GM18868 (cell line): Measurements from ENCODE around the gene ALDH3A2.
"Not testable (repeated sequence)": the region's sequence is repeated elsewhere in the genome, so short reads cannot be mapped to it uniquely, and the experiment has no call there.

ENCODE experiments used
- ATAC-seq: cut with Tn5 transposase; IDR thresholded peaks from one replicate; pipeline ENCODE4 v1.9.1; 2021; ENCODE audit warnings: mild to moderate bottlenecking, moderate library complexity; ENCODE audit not compliant: unreplicated experiment

ALDH3A2 gene

DNA sequence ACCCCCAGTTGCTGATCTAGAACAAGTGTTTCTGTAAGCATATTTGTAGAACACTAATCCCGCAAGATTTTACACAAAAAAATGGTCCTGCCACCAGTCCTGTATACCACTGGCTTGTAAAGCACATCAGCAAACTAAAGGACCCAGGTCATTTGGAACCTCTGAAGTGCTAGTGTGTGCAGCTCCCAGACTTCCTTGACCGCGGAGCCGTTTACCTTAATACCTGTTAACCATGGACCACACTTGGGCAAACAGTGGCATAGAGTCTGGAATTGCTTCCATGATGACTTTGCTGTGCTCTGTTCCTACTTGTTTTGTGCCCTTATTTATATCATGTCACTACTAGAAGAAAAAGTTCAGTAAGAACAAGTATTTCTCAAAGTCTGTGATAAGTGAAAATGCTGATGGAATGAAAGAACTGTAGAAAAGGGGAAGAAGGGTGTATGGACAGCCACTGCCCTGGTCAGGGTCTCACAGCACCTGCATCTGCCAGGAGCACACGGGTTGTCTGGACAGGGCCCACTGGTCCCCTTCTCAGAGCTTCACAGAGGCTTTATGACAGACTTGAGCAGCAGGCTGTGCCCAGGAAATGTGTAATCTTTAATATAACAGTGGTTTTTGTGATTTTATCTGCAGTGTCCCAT lies 29.3 kb downstream of the ALDH3A2 start:
- no peak for ATAC-seq

GRCh38 chr17:19678581-19679453 lies 30.3 kb downstream of the ALDH3A2 start:
- ATAC-seq = no peak

GRCh38 chr17:19683117-19683516 lies 34.6 kb downstream of the ALDH3A2 start:
- ATAC-seq = no peak

- ATAC-seq = not testable (repeated sequence)
Measured at GRCh38 chr17:19684909-19685580, 36.5 kb downstream of the ALDH3A2 start.

DNA sequence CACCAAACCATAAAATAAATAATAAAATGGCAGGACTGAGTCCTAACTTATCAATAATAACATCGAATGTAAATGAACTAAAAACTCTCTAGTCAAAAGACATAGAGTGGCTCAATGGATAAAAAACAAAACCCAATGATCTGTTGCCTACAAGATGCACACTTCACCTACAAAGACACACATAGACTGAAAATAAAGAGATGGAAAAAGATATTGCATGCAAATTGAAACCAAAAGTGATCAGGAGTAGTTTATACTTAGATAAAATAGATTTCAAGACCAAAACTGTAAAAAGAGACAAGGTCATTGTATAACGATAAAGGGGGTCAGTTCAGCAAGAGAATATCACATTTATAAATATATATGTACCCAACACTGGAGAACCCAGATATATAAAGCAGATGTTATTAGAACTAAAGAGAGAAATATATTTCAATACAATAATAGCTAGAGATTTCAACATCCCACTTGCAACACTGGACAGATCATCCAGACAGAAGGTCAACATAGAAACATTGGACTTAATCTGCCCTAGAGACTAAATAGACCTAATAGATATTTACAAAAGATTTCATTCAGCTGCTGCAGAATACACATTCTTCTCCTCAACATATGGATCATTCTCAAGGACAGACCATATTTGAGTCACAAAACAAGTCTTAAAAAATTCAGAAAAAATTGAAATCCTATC lies 38.0 kb downstream of the ALDH3A2 start:
- no peak for ATAC-seq

DNA sequence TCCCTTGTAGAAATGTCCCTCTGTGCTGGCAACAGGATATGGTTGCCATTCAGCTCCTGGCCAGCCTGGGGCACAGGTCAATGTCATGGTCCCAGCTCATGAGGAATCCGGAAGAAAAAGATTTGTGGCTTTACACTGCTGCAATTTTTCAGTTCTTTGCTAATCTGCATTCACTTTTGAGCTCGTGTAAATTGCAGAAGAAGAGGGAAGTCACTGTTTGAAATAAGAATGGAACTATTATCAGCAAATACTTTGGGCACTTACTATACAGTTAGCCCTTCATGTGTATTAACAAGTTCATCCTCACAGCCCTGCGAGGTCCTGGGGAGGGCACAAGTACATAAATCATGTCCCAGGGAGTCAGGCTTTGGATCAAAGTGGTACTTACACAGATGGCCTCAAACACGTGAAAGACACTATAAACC lies 53.7 kb downstream of the ALDH3A2 start:
- ATAC-seq = no peak

- no peak for ATAC-seq
Measured at GRCh38 chr17:19703106-19703827, 54.7 kb downstream of the ALDH3A2 start.

GRCh38 chr17:19703828-19704613 lies 55.5 kb downstream of the ALDH3A2 start:
- ATAC-seq = no peak

DNA sequence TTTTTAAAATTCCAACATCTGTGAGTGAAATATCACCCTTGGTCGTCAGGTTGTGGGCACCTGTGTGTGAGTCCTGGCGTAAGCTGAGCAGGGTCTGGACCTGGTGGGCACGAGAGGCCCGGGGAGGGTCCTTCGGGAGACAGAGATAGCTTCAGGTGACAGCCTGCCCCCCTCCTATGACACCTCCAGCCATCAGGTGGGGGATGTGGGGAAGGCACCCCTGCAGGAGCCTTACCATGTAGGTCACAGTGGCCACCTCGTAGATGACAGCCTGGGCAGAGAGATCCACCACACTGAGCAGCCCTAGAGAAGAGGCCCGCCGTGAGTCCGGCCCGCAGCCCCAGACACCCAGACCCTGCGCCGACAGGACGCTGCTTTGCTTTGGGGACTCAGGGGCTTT lies 56.6 kb downstream of the ALDH3A2 start:
- no peak for ATAC-seq

- ATAC-seq = no peak
Measured at GRCh38 chr17:19705771-19706770, 57.5 kb downstream of the ALDH3A2 start.

DNA sequence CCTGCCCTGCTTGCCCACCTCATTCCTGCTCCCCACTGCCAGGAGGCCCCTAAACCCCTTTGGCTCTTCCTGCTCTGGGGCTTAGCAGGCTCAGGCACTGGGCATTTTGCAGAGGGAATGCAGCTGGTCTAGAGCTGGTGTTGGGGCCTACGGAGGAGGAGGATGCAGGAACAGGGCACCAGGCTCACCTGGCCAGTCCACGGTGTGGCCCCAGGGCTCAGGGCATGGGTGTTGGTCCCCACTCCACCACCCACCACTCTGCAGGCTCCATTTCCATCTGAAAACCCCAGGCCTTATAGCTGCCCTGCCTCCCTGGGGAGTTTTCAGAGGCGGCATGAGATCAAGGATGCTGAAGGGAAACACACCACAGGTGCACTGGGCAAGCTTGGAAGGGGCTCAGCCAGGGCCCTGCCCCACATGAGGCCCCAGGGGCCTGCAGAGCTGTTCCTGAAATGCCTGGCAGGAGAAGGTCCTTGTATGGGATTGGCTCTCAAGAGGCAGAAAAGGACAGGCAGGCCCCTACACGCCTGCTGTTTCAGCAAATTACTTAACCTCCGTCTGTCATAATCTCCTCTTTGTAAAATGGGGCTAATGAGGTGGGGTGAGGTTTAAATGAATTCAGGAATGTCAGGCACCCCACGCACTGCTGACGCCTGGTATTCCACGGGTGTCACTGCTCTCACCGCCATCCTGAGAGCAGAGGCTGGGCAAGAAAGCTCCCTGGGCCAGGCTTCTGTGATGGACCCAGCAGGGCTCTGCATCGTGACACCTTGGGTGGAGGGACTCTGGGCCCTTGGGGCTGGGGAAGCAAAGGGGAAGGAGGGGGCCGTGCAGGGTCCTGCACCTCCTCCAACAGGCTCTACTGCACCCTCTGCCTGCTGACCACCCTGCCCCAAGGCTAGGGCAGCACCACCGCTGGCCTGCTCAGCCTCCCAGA lies 58.5 kb downstream of the ALDH3A2 start:
- no peak for ATAC-seq

- no peak for ATAC-seq
Measured at GRCh38 chr17:19707728-19708221, 59.2 kb downstream of the ALDH3A2 start.

GRCh38 chr17:19708431-19709175 lies 60.1 kb downstream of the ALDH3A2 start:
- no peak for ATAC-seq

DNA sequence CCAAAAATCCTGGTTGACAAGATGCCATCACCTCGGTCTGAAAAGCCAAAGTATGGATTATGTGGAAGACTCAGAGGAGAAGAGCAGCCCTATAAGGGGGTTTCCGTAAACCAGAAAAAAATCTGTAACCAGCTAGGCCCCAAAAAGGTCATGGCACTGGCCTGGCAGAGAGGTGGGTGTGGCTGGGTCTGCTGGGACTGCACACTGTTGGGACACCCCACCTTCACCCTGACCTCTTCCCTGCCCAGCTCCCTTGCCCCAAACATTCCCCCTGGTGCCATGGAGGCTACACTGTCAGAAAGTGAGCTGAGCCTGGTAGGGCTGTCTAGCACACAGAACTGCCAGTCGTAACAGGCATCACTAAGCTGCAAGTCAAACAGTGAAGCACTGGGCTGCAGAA lies 61.3 kb downstream of the ALDH3A2 start:
- no peak for ATAC-seq

DNA sequence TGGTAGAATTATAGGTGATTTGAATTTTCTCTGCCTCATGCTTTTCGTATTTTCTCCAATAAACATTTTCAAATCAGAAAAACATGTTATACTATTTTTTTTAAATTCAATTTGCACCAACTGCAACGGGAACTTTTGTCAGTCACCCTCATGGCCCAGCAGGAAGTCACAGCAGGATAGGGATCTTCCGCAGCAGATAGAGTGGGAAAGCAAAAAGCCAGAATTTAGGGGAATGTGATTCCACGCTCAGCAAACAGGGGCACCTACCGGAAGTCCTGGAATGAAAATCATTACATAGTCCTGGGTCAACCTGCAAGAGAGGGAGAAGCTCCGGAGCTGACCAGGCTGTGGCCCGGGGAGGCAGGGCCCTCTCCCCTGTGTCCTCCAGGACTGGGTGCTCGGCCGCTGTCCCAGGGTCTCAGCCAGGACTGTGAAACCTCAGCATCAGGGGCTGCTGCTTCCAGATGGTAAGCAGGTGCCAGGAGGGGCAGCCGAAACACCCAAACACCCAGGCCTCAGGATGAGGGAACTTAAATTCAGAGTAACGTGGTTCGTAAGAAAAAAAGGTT lies 64.0 kb downstream of the ALDH3A2 start:
- no peak for ATAC-seq

DNA sequence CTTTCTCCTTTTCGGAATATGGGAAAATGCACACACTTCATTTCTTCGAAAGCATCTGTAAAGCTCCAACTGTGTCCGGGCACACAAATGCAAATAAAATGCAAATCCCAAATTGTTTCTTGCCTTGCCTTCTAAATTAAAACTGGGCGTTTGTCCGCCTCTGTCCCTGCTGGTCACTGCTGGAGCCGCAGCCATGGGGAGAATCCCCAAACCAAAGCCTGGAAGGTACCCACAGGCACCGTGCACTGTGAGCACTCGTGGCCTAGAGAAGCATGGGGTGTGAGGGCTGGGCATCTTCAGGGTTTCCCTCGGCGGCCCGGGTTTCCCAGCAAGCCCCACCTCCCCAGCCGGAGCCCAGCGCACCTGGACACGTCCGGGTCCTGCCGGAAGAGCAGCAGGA lies 64.9 kb downstream of the ALDH3A2 start:
- ATAC-seq = no peak
